Esophagus muscularis mucosa (tissue), 3 donors: Measurements from ENCODE around the gene MAP1A.
"Not testable (repeated sequence)": the region's sequence is repeated elsewhere in the genome, so short reads cannot be mapped to it uniquely, and the experiment has no call there.

Experiments
- CTCF ChIP-seq, 3 experiments: fragments of 200-600 bp in 2 of 3; fragments of 450-650 bp in 1 of 3; sonication (generic) in 2 of 3; IDR thresholded peaks; one replicate each; pipeline ENCODE4 v1.5.1; 2017 to 2019; ENCODE audit warnings: antibody characterized with exemption in 3 of 3, mild to moderate bottlenecking in 2 of 3, moderate library complexity in 1 of 3
- EP300 ChIP-seq: sonication (generic); formaldehyde crosslinking; IDR thresholded peaks from one replicate; pipeline ENCODE4 v1.6.1; 2017; ENCODE audit warnings: antibody characterized with exemption

GRCh38 chr15:43562753-43563152 lies 45.3 kb downstream of the MAP1A start:
- TF ChIP-seq CTCF (IDR thresholded peaks at IDR 0.05); EP300: not testable (repeated sequence)
